GM19193 (cell line): ENCODE measurements around the gene JARID2.

Experiments used
- POLR2A ChIP-seq: IDR thresholded peaks from 4 replicates; pipeline ENCODE4 v1.6.1; 2011; ENCODE audit not compliant: insufficient read depth, insufficient read length; ENCODE audit errors: extremely low read depth

Gene JARID2

DNA sequence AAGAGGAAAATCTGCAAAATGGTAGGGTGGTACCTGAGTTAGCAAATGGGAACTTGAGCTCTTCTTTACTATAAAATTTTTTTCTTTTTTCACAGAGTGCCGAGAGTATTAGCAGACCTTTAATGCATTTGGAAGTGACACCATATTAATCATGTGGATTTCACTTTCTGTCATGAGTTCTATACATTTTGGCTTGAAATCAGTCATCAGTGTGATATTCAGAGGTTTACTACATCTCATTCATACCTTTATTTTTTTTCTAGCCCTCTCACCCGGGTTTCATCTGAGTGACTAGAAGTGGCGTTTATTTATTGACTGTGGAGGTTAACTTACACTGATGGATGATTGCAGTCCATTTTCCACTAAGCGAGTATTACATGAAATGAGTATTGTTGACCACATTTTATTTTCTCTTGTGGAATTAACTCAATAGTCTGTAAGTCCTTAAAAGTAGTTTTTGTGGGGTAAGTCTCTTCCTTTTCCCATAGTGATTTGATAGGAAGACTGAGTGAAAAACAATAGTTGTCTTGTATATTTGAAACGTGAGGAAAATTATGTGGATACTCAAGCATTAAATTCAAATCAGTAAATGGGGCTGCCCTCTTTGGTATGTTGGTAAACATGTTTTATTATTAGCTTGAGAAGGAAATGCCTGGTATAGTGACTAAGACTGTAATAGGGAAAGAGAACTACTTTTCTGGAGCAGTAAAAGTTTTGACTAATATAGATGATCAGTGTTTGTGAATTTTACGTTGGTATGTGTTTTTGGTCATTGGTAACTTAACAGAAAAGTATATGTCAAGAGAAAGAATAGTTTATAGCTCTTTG, 55.5 kb downstream of the JARID2 start:
- no peak for TF ChIP-seq POLR2A

- TF ChIP-seq POLR2A = no peak
Measured at GRCh38 chr6:15303162-15303919, 57.5 kb downstream of the JARID2 start.

GRCh38 chr6:15303920-15304291, 58.0 kb downstream of the JARID2 start:
- no peak for TF ChIP-seq POLR2A

- no peak for TF ChIP-seq POLR2A
Measured at GRCh38 chr6:15304337-15305042, 58.6 kb downstream of the JARID2 start.

GRCh38 chr6:15305496-15305895, 59.6 kb downstream of the JARID2 start:
- no peak for TF ChIP-seq POLR2A

DNA sequence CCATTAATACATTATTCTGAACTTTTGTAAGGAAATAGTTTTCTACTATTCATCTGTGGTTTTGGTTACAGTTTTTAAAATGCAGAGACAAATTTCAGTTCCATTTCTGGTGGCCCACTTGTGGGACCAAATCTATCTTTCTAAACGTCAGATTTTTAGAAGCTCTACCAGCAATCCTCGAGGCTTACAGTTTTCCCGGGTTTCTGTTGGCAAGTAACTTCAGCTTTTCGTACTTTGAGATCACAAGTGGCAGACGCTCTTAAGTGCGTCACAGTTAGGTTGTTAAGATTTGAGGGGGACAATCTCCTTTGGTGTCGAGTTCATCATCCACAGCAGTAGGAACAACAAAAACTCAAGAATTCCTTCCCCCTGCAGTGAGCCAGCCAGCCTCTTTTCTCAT, 60.0 kb downstream of the JARID2 start:
- TF ChIP-seq POLR2A = no peak

DNA sequence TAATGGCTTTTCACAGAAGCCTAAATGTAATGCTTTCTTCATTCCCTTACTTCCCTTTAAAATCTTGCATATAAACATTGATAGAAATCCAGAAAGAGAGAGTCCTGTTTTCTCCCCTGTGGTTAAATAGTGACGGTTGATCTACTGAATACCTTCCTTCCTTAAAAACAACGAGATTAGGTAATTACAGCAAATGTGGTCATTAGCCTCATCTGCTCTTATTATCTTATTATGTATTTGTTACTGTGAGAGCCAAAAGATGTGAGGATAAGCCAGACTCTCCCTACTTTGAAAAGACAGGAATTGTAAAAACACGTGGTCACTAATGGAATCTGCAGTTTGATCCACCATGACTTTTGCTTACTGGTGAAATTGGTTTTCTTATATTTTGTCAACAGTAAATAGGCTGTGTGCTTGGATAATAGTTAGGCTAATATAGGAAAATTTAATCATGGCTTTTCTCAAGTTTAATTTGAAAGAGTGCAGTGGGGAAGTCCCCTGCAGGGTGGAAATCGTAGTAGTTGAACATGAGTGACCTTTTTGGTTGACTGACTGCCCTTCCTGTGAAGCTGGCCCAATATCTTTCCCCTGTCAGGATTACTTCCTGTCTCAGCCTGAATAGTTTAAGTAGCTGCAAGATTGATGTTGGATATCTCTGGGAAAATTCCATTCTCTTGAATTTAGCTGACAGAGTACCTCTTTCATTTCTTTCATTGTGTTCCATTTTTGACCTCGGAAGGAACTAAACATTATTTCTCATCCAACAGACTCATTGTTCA, 62.8 kb downstream of the JARID2 start:
- no peak for TF ChIP-seq POLR2A

GRCh38 chr6:15309611-15310283, 63.9 kb downstream of the JARID2 start:
- TF ChIP-seq POLR2A = no peak

DNA sequence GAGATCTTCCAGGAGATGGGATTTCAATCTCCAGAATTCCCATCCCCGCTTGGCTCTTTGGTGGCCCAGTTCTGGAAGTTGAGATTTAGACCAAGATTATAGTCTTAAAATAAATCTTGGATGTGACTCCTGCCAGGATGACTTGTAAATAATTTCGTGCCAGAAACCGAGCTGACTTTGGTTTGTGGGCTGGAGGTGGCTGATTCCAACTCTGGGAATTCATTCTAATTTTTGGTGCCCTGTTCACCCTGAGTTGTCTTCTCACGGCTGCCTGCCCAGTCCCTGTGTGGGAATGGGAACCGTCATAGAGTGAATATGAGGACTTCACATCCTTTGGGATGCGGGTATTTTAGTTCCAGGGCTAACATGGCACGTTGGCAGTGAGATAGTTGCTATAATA, 64.8 kb downstream of the JARID2 start:
- TF ChIP-seq POLR2A = no peak

DNA sequence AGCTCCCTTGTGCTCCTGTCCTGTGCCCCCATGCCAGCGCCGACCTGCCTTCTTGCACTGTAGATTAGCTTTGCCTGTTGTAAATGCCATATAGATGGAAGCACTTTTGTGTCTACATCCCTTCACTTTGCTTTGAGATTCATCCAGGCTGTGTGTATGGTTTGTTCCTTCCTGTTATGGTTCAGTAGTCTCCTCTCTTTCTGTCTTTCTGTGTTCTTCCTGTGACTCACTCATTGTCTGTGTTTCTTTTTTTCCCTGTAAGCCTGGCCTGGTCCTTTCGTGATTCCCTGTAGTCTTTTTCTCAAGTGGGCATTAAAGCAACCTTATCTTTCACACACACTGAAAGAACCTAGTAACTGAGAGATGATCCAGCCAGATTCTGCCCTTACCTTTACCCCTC, 66.6 kb downstream of the JARID2 start:
- no peak for TF ChIP-seq POLR2A

DNA sequence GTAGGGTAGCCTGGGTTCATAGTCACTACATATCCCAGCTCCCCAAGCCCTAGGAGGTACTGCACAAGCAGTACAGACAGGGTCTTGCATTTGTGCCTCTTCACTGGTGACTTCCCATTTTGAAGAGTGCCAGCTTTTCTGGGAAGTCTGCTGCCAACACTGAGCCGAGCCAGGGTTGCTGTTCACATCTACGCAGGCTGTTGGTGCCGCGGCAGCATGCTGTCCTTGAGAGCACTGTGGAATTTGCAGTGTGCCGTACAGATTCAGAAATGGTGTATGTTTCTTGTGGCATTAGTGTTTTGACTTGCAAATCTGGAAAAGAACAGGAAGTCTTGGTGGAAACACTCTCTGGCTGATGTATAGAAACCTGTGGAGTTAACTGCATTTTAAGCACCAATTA, 67.5 kb downstream of the JARID2 start:
- peak; percentile 52 for TF ChIP-seq POLR2A

GRCh38 chr6:15316754-15317153, 70.9 kb downstream of the JARID2 start:
- no peak for TF ChIP-seq POLR2A

DNA sequence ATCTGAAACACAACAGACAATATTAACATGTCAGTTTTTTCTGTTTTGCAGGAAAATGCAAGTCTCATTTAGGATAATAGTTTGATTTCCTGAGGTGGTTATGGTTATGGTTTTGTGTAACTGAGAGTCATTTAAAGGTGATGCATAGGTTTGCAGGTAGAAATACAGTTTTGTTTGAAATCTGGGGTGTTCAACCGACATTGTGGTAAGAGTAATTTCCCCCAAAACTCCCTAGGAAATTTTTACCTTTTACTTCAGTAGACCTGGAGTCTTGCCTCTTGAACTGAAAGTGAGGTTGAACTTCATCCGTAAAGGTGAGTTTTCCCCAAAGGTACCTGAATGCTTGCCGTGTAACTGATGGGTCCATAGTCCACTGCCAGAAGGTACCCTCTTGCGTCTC, 71.4 kb downstream of the JARID2 start:
- TF ChIP-seq POLR2A = no peak
